HepG2 (cell line): ENCODE data around the gene PPIL3. TPM values are rescaled to one million over a fixed set of nuclear protein-coding genes. Genes with fewer than 3 reads are reported as not detected.

Experiments
- ARNTL ChIP-seq: sonication (generic); formaldehyde crosslinking; IDR thresholded peaks from 2 replicates; pipeline ENCODE4 v1.4.0; 2020; ENCODE audit warnings: mild to moderate bottlenecking, missing genetic modification reagents
- ELF3 ChIP-seq: IDR thresholded peaks from 2 replicates; pipeline ENCODE4 v1.6.1; 2016; ENCODE audit warnings: missing genetic modification reagents, missing compliant biosample characterization
- ERF ChIP-seq: IDR thresholded peaks from 2 replicates; pipeline ENCODE4 v1.6.1; 2018; ENCODE audit warnings: missing biosample characterization, missing genetic modification reagents
- GATA4 ChIP-seq: sonication (generic); IDR thresholded peaks from 2 replicates; pipeline ENCODE4 v1.6.1; 2016; ENCODE audit warnings: antibody characterized with exemption, low read depth, borderline replicate concordance
- GATAD2A ChIP-seq: IDR thresholded peaks from 2 replicates; pipeline ENCODE4 v1.6.1; 2016
- HOXA9 ChIP-seq: sonication (generic); formaldehyde crosslinking; IDR thresholded peaks from 2 replicates; pipeline ENCODE4 v1.8.1; 2022; ENCODE audit warnings: missing genetic modification reagents, mild to moderate bottlenecking, moderate library complexity, borderline replicate concordance
- ISX ChIP-seq: sonication (generic); formaldehyde crosslinking; conservative IDR thresholded peaks from 2 replicates; pipeline ENCODE4 v1.5.0; 2020; ENCODE audit warnings: missing genetic modification reagents
- MLLT10 ChIP-seq: sonication (generic); formaldehyde crosslinking; IDR thresholded peaks from 2 replicates; pipeline ENCODE4 v1.4.0; 2020; ENCODE audit warnings: missing genetic modification reagents
- NR2F1 ChIP-seq, 2 experiments: fragments of 450-650 bp in 1 of 2; formaldehyde crosslinking in 1 of 2; IDR thresholded peaks; 2 replicates each; pipeline versions ENCODE4 v1.5.0 to v1.6.1; 2016 to 2020; ENCODE audit warnings: mild to moderate bottlenecking in 1 of 2, missing compliant biosample characterization in 1 of 2, missing genetic modification reagents in 1 of 2, moderate library complexity in 1 of 2
- RBAK ChIP-seq: sonication (generic); formaldehyde crosslinking; IDR thresholded peaks from 2 replicates; pipeline ENCODE4 v1.5.1; 2020; ENCODE audit warnings: mild to moderate bottlenecking, missing genetic modification reagents
- SAFB2 ChIP-seq: sonication (generic); formaldehyde crosslinking; IDR thresholded peaks from 2 replicates; pipeline ENCODE4 v1.5.1; 2020; ENCODE audit warnings: missing genetic modification reagents, low read depth, mild to moderate bottlenecking, borderline replicate concordance
- SAP130 ChIP-seq: IDR thresholded peaks from 2 replicates; pipeline ENCODE4 v1.6.1; 2016; ENCODE audit warnings: low read depth
- SCMH1 ChIP-seq: sonication (generic); formaldehyde crosslinking; IDR thresholded peaks from 2 replicates; pipeline ENCODE4 v1.9.0; 2021; ENCODE audit warnings: missing genetic modification reagents, mild to moderate bottlenecking, borderline replicate concordance
- ZC3H4 ChIP-seq: sonication (generic); formaldehyde crosslinking; IDR thresholded peaks from 2 replicates; pipeline ENCODE4 v1.4.0; 2020; ENCODE audit warnings: missing genetic modification reagents, borderline replicate concordance
- ZEB1 ChIP-seq: IDR thresholded peaks from 2 replicates; pipeline ENCODE4 v1.6.1; 2012; ENCODE audit warnings: mild to moderate bottlenecking, low read depth, inconsistent platforms; ENCODE audit not compliant: insufficient replicate concordance
- ZFY ChIP-seq: sonication (generic); formaldehyde crosslinking; IDR thresholded peaks from 2 replicates; pipeline ENCODE4 v1.4.0; 2020; ENCODE audit warnings: missing genetic modification reagents
- ZNF556 ChIP-seq: sonication (generic); formaldehyde crosslinking; IDR thresholded peaks from 2 replicates; pipeline ENCODE4 v1.4.0; 2020; ENCODE audit warnings: mild to moderate bottlenecking, missing genetic modification reagents, borderline replicate concordance
- ZNF7 ChIP-seq: IDR thresholded peaks from 2 replicates; pipeline ENCODE4 v1.6.1; 2016; ENCODE audit warnings: missing biosample characterization, missing genetic modification reagents
- ZNF780A ChIP-seq: sonication (generic); formaldehyde crosslinking; IDR thresholded peaks from 2 replicates; pipeline ENCODE4 v1.8.0; 2022; ENCODE audit warnings: mild to moderate bottlenecking, missing genetic modification reagents, moderate library complexity
- polyA plus RNA-seq, 8 experiments: library from polyadenylated mRNA; depleted of rRNA in 3 of 8; stranded (reverse) in 7 of 8; unstranded in 1 of 8; fragments of >200 nt; fragmentation: Illumina TruSeq in 4 of 8; extraction: Trizol in 4 of 8; gene quantifications; 2 replicates each; pipeline versions ENCODE4 v1.2.1 to v1.2.3, GENCODE V29; 2011 to 2016; ENCODE audit warnings: low read depth in 4 of 8, missing spikeins in 1 of 8, mixed read lengths in 1 of 8; ENCODE audit not compliant: insufficient read depth in 1 of 8
- total RNA-seq, 5 experiments: library from RNA; depleted of rRNA; stranded (reverse); fragments of >200 nt; fragmentation: Illumina TruSeq; extraction: Trizol; gene quantifications; 2 replicates each; pipeline ENCODE4 v1.2.3, GENCODE V29; 2016; ENCODE audit warnings: low read depth in 1 of 5
- TF ChIP-seq, protein P1 (sequence below): sonication (generic); formaldehyde crosslinking; IDR thresholded peaks from 2 replicates; pipeline ENCODE4 v1.5.0; 2020; ENCODE audit warnings: mild to moderate bottlenecking, missing genetic modification reagents
- TF ChIP-seq, protein P2 (sequence below): sonication (generic); formaldehyde crosslinking; IDR thresholded peaks from 2 replicates; pipeline ENCODE4 v1.4.0; 2020; ENCODE audit warnings: mild to moderate bottlenecking, missing genetic modification reagents
- TF ChIP-seq, protein P3 (sequence below): sonication (generic); formaldehyde crosslinking; IDR thresholded peaks from 2 replicates; pipeline ENCODE4 v1.8.0; 2022; ENCODE audit warnings: mild to moderate bottlenecking, missing genetic modification reagents
- TF ChIP-seq, protein P4 (sequence below): sonication (generic); formaldehyde crosslinking; IDR thresholded peaks from 2 replicates; pipeline ENCODE4 v1.8.0; 2022; ENCODE audit warnings: low read depth, missing genetic modification reagents
- TF ChIP-seq, protein P5 (sequence below): sonication (generic); formaldehyde crosslinking; IDR thresholded peaks from 2 replicates; pipeline ENCODE4 v1.4.0; 2020; ENCODE audit warnings: missing genetic modification reagents, borderline replicate concordance

PPIL3 gene
- total and polyA plus RNA-seq, 2 of the 13 experiments (the other 11 are each of a cell fraction or from before 2014, with no cell fraction given) = 98.7 to 107 TPM

DNA sequence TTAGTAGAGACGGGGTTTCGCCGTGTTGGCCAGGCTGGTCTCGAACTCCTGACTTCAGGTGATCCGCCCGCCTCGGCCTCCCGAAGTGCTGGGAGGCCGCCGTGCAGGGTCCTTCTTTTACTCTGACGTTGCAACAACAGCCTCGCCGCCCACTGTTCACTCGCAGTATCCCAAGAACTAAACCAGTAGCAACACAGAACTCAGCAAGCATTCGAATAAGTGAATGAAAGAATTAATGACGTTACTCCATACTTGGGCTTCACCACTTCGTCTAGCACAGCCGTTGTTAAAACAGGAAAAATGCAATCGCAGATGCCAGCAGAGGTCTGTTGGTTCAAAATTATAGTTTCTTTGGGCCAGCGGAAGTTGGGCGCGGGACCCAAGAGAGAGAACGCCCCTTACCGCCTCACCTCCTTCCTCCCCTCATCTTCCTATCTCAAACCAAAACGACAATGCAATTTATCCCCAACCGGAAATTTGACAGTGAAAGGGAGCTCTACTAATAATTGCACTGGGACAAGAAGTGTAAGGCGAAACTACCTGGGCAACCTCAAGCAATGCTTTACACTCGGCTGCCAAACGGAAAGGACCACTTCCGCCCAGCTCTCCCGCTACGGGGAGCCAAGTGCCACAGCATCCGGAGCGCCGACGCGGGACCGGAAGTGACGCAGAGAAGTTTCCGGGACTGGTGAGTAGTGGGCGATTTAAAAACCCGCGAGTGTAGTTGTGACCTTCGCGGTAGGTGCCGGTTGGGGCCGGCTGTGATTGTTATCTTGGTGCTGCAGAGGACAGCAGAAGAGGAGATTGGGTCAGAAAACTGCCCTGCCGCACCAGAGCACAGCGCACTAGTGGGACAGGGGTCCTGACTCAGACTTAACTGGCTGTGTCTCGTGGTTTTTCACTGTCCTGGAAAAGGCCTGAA lies at the start of gene PPIL3, which contains the start of gene NIF3L1 (continued):
- TF ChIP-seq SAFB2 (no peak), SAP130 (CRISPR knock-in tag) (peak; percentile 100), HOXA9 (no peak; the same call in 1 of the 2 replicates), ZFY (CRISPR knock-in tag) (peak; percentile 85; the same call in 1 of the 2 replicates), ELF3 (CRISPR knock-in tag) (peak; percentile 85), GATA4 (peak; percentile 24; the same call in 1 of the 2 replicates), MLLT10 (no peak), ZNF556 (no peak), GATAD2A (CRISPR knock-in tag) (peak; percentile 85), ZEB1 (peak; percentile 64), ZNF780A (CRISPR knock-in tag) (peak; percentile 89; the same call in 1 of the 2 replicates), NR2F1 (CRISPR knock-in tag; IDR thresholded peaks at IDR 0.05) (no peak; a peak in 1 of 4 replicates), ERF (peak; percentile 51), ZNF7 (CRISPR knock-in tag) (no peak; the same call in 1 of the 2 replicates), ZC3H4 (CRISPR knock-in tag) (0 out of 2 replicates have a peak, but pooled peaks have one; percentile 20), ISX (no peak; the same call in 1 of the 2 replicates), ARNTL (CRISPR knock-in tag) (no peak; the same call in none of the 2 replicates), RBAK (CRISPR knock-in tag) (no peak; the same call in 1 of the 2 replicates), SCMH1 (CRISPR knock-in tag) (no peak)
- TF ChIP-seq, protein P1, sequence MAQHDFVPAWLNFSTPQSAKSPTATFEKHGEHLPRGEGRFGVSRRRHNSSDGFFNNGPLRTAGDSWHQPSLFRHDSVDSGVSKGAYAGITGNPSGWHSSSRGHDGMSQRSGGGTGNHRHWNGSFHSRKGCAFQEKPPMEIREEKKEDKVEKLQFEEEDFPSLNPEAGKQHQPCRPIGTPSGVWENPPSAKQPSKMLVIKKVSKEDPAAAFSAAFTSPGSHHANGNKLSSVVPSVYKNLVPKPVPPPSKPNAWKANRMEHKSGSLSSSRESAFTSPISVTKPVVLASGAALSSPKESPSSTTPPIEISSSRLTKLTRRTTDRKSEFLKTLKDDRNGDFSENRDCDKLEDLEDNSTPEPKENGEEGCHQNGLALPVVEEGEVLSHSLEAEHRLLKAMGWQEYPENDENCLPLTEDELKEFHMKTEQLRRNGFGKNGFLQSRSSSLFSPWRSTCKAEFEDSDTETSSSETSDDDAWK = no peak
- TF ChIP-seq, protein P2, sequence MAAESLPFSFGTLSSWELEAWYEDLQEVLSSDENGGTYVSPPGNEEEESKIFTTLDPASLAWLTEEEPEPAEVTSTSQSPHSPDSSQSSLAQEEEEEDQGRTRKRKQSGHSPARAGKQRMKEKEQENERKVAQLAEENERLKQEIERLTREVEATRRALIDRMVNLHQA (CRISPR knock-in tag) = no peak
- TF ChIP-seq, protein P3, sequence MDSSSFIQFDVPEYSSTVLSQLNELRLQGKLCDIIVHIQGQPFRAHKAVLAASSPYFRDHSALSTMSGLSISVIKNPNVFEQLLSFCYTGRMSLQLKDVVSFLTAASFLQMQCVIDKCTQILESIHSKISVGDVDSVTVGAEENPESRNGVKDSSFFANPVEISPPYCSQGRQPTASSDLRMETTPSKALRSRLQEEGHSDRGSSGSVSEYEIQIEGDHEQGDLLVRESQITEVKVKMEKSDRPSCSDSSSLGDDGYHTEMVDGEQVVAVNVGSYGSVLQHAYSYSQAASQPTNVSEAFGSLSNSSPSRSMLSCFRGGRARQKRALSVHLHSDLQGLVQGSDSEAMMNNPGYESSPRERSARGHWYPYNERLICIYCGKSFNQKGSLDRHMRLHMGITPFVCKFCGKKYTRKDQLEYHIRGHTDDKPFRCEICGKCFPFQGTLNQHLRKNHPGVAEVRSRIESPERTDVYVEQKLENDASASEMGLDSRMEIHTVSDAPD (CRISPR knock-in tag) = 0 out of 2 replicates have a peak, but pooled peaks have one; percentile 68
- TF ChIP-seq, protein P4, sequence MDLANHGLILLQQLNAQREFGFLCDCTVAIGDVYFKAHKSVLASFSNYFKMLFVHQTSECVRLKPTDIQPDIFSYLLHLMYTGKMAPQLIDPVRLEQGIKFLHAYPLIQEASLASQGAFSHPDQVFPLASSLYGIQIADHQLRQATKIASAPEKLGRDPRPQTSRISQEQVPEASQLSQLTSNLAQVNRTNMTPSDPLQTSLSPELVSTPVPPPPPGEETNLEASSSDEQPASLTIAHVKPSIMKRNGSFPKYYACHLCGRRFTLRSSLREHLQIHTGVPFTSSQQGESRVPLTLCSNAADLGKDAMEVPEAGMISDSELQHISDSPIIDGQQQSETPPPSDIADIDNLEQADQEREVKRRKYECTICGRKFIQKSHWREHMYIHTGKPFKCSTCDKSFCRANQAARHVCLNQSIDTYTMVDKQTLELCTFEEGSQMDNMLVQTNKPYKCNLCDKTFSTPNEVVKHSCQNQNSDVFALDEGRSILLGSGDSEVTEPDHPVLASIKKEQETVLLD (CRISPR knock-in tag) = no peak; the same call in 1 of the 2 replicates
- TF ChIP-seq, protein P5, sequence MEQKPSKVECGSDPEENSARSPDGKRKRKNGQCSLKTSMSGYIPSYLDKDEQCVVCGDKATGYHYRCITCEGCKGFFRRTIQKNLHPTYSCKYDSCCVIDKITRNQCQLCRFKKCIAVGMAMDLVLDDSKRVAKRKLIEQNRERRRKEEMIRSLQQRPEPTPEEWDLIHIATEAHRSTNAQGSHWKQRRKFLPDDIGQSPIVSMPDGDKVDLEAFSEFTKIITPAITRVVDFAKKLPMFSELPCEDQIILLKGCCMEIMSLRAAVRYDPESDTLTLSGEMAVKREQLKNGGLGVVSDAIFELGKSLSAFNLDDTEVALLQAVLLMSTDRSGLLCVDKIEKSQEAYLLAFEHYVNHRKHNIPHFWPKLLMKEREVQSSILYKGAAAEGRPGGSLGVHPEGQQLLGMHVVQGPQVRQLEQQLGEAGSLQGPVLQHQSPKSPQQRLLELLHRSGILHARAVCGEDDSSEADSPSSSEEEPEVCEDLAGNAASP (CRISPR knock-in tag) = peak; percentile 66
